Testis (tissue), 3 donors: Measurements from ENCODE around the gene SIGLEC14. TPM values are rescaled to one million over a fixed set of nuclear protein-coding genes. Genes with fewer than 3 reads are reported as not detected.

Source experiments
- DNase-seq: peaks from one replicate; pipeline ENCODE4 v3.0.0-alpha.2; 2019
- H3K27ac ChIP-seq, 2 donors: fragments of 200-600 bp; sonication (generic); one replicate each; pipeline ENCODE4 v1.5.1; 2019
- H3K27me3 ChIP-seq: fragments of 200-600 bp; sonication (generic); one replicate; pipeline ENCODE4 v1.5.1; 2019
- H3K36me3 ChIP-seq: fragments of 200-600 bp; sonication (generic); one replicate; pipeline ENCODE4 v1.5.1; 2017; ENCODE audit warnings: low read depth; ENCODE audit errors: missing control alignments
- H3K4me1 ChIP-seq: fragments of 200-600 bp; sonication (generic); one replicate; pipeline ENCODE4 v1.5.1; 2019
- H3K4me3 ChIP-seq, 2 donors: fragments of 200-600 bp; sonication (generic); one replicate each; pipeline ENCODE4 v1.5.1; 2017 to 2019
- H3K9me3 ChIP-seq: fragments of 200-600 bp; sonication (generic); one replicate; pipeline ENCODE4 v1.5.1; 2017
- CTCF ChIP-seq, 3 experiments: fragments of 450-650 bp in 2 of 3; fragments of 200-600 bp in 1 of 3; sonication (generic) in 1 of 3; IDR thresholded peaks; one replicate each; pipeline ENCODE4 v1.5.1; 2016 to 2019; ENCODE audit warnings: antibody characterized with exemption in 3 of 3, mild to moderate bottlenecking in 2 of 3, moderate library complexity in 1 of 3
- POLR2A ChIP-seq: fragments of 450-650 bp; IDR thresholded peaks from one replicate; pipeline ENCODE4 v1.6.1; 2017; ENCODE audit warnings: antibody characterized with exemption, mild to moderate bottlenecking, moderate library complexity
- WGBS, 2 donors: methylation state at CpG; one replicate each; pipeline ENCODE4 v1.1.5; 2018; 5-methylcytosine and 5-hydroxymethylcytosine counted together
- intact Hi-C: fragments of 100-400 bp; cut with DNase I; formaldehyde crosslinking; loops from one replicate; pipeline ENCODE4 v1.15.1; 2023; ENCODE audit warnings: low total_unique reads
- polyA plus RNA-seq: library from polyadenylated mRNA; stranded (reverse); fragments of 350-450 nt; fragmentation: Illumina TruSeq; extraction: RNeasy Lipid Tissue Mini Kit (QIAGEN cat#74804); gene quantifications from one replicate; pipeline ENCODE4 v1.2.3, GENCODE V29; 2014; ENCODE audit warnings: low read depth, low replicate concordance; ENCODE audit not compliant: insufficient read depth
- total RNA-seq, 2 donors: library from RNA; depleted of rRNA; stranded (reverse); fragments of >200 nt; gene quantifications; one replicate each; pipeline ENCODE4 v1.2.3, GENCODE V29; 2016

SIGLEC14 gene
- total and polyA plus RNA-seq, 3 donors from 2014 or later, result 1.5 to 5.7 (median 3.7) TPM

- peak; percentile 77 for DNase-seq
- no peak for TF ChIP-seq CTCF (IDR thresholded peaks at IDR 0.05)
- TF ChIP-seq POLR2A, result peak; percentile 36
- intact Hi-C loops, result no loop called here
These were observed 47.5 kb downstream of the SIGLEC14 start for GRCh38 chr19:51599084-51599483.

GRCh38 chr19:51598159-51598915 lies 48.3 kb downstream of the SIGLEC14 start:
- peak overlapping the region; percentile 5 to 9 for H3K4me3 ChIP-seq
- no peaks in the 10 kb centered on the region for H3K27me3 ChIP-seq
- H3K9me3 ChIP-seq, result no peaks in the 10 kb centered on the region
- no peak overlapping the region for H3K27ac ChIP-seq
- WGBS, 2 donors, result 86 to 90% methylated on average over 19 to 31 of the region's 31 CpGs
- H3K36me3 ChIP-seq, result no peaks in the 10 kb centered on the region
- peaks cover 6% of the 10 kb centered on the region for H3K4me1 ChIP-seq
- DNase-seq, result peak; percentile 31
- TF ChIP-seq POLR2A (no peak), CTCF (IDR thresholded peaks at IDR 0.05) (no peak)
- intact Hi-C loops, result no loop called here

More at GRCh38 chr19:51599084-51599483, 47.5 kb downstream of the SIGLEC14 start:
- Histone ChIP-seq H3K27me3 (no peaks in the 10 kb centered on the region), H3K4me3 (peak overlapping the region in 1 of 2 donors; percentile 31), H3K4me1 (no peaks in the 10 kb centered on the region), H3K27ac (no peak overlapping the region), H3K36me3 (no peaks in the 10 kb centered on the region), H3K9me3 (no peaks in the 10 kb centered on the region)
- 61 to 81% methylated on average over 10 of the region's 10 CpGs for WGBS, 2 donors

- DNase-seq, result no peak
- H3K4me3 ChIP-seq, result peak overlapping the region in 1 of 2 donors; percentile 73
- TF ChIP-seq POLR2A (no peak), CTCF (IDR thresholded peaks at IDR 0.05) (no peak)
- no peaks in the 10 kb centered on the region for H3K27me3 ChIP-seq
- 73 to 80% methylated on average over 8 of the region's 8 CpGs for WGBS, 2 donors
- H3K36me3 ChIP-seq, result no peaks in the 10 kb centered on the region
- intact Hi-C loops, result no loop called here
- no peaks in the 10 kb centered on the region for H3K9me3 ChIP-seq
- no peak overlapping the region for H3K27ac ChIP-seq
- H3K4me1 ChIP-seq, result peaks cover 10% of the 10 kb centered on the region
These were observed 51.1 kb downstream of the SIGLEC14 start for GRCh38 chr19:51595190-51596175.

- intact Hi-C loops, result no loop called here
- Histone ChIP-seq H3K27ac (peak overlapping the region in 1 of 2 donors; percentile 35), H3K9me3 (no peaks in the 10 kb centered on the region), H3K36me3 (no peaks in the 10 kb centered on the region), H3K4me1 (peaks cover 10% of the 10 kb centered on the region), H3K4me3 (peak overlapping the region; percentile 57 to 73), H3K27me3 (no peaks in the 10 kb centered on the region)
- no peak for TF ChIP-seq POLR2A
- no peak for TF ChIP-seq CTCF (IDR thresholded peaks at IDR 0.05)
- 7 to 18% methylated on average over 1 to 6 of the region's 6 CpGs for WGBS, 2 donors
- DNase-seq, result no peak
These were observed 51.9 kb downstream of the SIGLEC14 start for GRCh38 chr19:51594774-51595109.
